GM21619 (cell line): ENCODE results near the gene CDK4.
"Not testable (repeated sequence)": the region's sequence is repeated elsewhere in the genome, so short reads cannot be mapped to it uniquely, and the experiment has no call there.

ENCODE experiments used
- ATAC-seq: cut with Tn5 transposase; IDR thresholded peaks from one replicate; pipeline ENCODE4 v1.9.1; 2021; ENCODE audit not compliant: unreplicated experiment

CDK4 gene

GRCh38 chr12:57751788-57752667 is at the start of gene CDK4:
Gene CDK4, minus strand, starts transcription at chr12:57752310. Its CDS starts 593 bp downstream, at chr12:57751717.
- ATAC-seq = peak; percentile 69

- ATAC-seq = no peak
Measured at GRCh38 chr12:57800965-57801364, 48.9 kb upstream of the CDK4 start.

- ATAC-seq = no peak
Measured at GRCh38 chr12:57797933-57798332, 45.8 kb upstream of the CDK4 start.

GRCh38 chr12:57796996-57797395 is 44.9 kb upstream of the CDK4 start:
- ATAC-seq = no peak

GRCh38 chr12:57795354-57795753 is 43.2 kb upstream of the CDK4 start:
- ATAC-seq = no peak

- no peak for ATAC-seq
Measured at GRCh38 chr12:57793920-57794319, 41.8 kb upstream of the CDK4 start.

- no peak for ATAC-seq
Measured at GRCh38 chr12:57783861-57784260, 31.8 kb upstream of the CDK4 start.

- ATAC-seq = no peak
Measured at GRCh38 chr12:57783466-57783801, 31.3 kb upstream of the CDK4 start.

- peak; percentile 92 for ATAC-seq
Measured at GRCh38 chr12:57782608-57783465, 30.7 kb upstream of the CDK4 start, which contains the start of gene TSFM. Gene TSFM, plus strand, starts transcription at chr12:57782787. Its CDS starts 15 bp downstream, at chr12:57782802.

- no peak for ATAC-seq
Measured at GRCh38 chr12:57782243-57782607, 30.1 kb upstream of the CDK4 start.

- no peak for ATAC-seq
Measured at GRCh38 chr12:57781801-57782200, 29.7 kb upstream of the CDK4 start.

- ATAC-seq = no peak
Measured at GRCh38 chr12:57781244-57781643, 29.1 kb upstream of the CDK4 start.

GRCh38 chr12:57780284-57780897 is 28.3 kb upstream of the CDK4 start:
- no peak for ATAC-seq

- no peak for ATAC-seq
Measured at GRCh38 chr12:57779736-57780135, 27.6 kb upstream of the CDK4 start.

GRCh38 chr12:57777911-57778310 is 25.8 kb upstream of the CDK4 start:
- no peak for ATAC-seq

GRCh38 chr12:57777367-57777766 is 25.3 kb upstream of the CDK4 start:
- no peak for ATAC-seq

GRCh38 chr12:57776247-57776587 is 24.1 kb upstream of the CDK4 start:
- ATAC-seq = no peak

- no peak for ATAC-seq
Measured at GRCh38 chr12:57775563-57776246, 23.6 kb upstream of the CDK4 start.

- no peak for ATAC-seq
Measured at GRCh38 chr12:57775044-57775443, 22.9 kb upstream of the CDK4 start.

GRCh38 chr12:57774634-57775033 is 22.5 kb upstream of the CDK4 start:
- not testable (repeated sequence) for ATAC-seq
